Measurements from ENCODE around the gene TRRAP.

The TRRAP gene

DNA sequence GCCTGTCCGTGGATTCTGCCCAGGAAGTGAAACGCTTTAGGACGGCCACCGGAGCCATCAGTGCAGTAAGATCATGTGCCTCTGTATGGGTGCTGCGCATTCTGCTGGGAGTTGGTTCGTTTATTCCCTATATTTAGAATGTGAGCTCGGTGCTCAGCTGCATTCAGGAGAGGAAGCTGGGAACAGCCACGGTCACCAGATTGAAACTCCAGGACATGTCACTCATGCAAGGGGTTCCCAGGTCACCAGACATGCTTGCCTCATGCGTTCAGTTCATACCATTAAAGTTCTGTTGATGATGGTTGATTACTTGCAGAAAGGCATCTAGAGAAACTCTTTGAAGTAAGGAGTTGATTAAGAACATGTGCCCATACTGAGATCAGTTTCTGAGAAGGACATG, 78.1 kb downstream of the TRRAP start:
- Histone ChIP-seq H3K9ac (ENCODE audit: low read length) (no peak overlapping the region), H4K20me1 (ENCODE audit: insufficient read depth, low read length) (no peaks in the 10 kb centered on the region), H3K4me1 (ENCODE audit: low read length) (no peaks in the 10 kb centered on the region), H3K4me3 (ENCODE audit: low read length) (no peak overlapping the region), H3K36me3 (replicated peaks; ENCODE audit: insufficient read depth, low read length) (peaks cover 20% of the 10 kb centered on the region), H3K9me2 (replicated peaks; ENCODE audit: insufficient read depth, low read length) (no peaks in the 10 kb centered on the region), H3K9me3 (replicated peaks; ENCODE audit: insufficient read depth, low read length) (no peaks in the 10 kb centered on the region), H3F3A (ENCODE audit: insufficient read depth, low read length) (no peaks in the 10 kb centered on the region), H3K27me3 (replicated peaks; ENCODE audit: insufficient read depth, low read length) (no peaks in the 10 kb centered on the region), H3K4me2 (ENCODE audit: low read depth, low read length) (no peak overlapping the region), H3K27ac (ENCODE audit: low read length) (no peak overlapping the region), H2AFZ (ENCODE audit: low read length) (no peak overlapping the region), H3K79me2 (ENCODE audit: low read length) (no peaks in the 10 kb centered on the region)
- DNase-seq = no peak
- TF ChIP-seq EZH2phosphoT487 (IDR thresholded peaks at IDR 0.05; ENCODE audit: low read length) = no peak
- TF ChIP-seq, protein P1, sequence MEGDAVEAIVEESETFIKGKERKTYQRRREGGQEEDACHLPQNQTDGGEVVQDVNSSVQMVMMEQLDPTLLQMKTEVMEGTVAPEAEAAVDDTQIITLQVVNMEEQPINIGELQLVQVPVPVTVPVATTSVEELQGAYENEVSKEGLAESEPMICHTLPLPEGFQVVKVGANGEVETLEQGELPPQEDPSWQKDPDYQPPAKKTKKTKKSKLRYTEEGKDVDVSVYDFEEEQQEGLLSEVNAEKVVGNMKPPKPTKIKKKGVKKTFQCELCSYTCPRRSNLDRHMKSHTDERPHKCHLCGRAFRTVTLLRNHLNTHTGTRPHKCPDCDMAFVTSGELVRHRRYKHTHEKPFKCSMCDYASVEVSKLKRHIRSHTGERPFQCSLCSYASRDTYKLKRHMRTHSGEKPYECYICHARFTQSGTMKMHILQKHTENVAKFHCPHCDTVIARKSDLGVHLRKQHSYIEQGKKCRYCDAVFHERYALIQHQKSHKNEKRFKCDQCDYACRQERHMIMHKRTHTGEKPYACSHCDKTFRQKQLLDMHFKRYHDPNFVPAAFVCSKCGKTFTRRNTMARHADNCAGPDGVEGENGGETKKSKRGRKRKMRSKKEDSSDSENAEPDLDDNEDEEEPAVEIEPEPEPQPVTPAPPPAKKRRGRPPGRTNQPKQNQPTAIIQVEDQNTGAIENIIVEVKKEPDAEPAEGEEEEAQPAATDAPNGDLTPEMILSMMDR (IDR thresholded peaks at IDR 0.05; ENCODE audit: low read length) = no peak
- no peak for TF ChIP-seq EZH2 (optimal IDR thresholded peaks at IDR 0.05; ENCODE audit: low read depth, low read length)

DNA sequence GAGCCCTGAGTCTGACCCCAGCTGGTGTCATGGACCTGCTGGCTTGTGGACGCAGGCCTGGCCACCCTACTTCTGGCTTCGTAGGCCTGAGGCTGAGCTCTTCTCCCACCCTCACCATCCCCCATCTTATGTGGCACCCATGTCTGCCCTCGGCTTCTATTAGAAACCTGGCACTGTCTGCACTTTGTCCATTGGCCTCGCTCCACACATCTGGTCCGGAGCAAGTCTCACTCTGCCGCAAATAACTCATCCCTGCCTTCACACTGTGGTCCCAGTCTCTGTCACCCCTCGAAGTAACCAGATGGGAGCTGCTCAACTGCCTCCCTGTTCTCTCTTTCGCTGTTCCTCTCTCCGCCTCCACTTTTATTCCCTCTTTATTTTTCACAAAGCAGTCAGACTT, 78.6 kb downstream of the TRRAP start:
- Histone ChIP-seq H3K4me3 (ENCODE audit: low read length) (no peak overlapping the region), H3K79me2 (ENCODE audit: low read length) (no peaks in the 10 kb centered on the region), H3K9me3 (replicated peaks; ENCODE audit: insufficient read depth, low read length) (no peaks in the 10 kb centered on the region), H4K20me1 (ENCODE audit: insufficient read depth, low read length) (no peaks in the 10 kb centered on the region), H3K27me3 (replicated peaks; ENCODE audit: insufficient read depth, low read length) (no peaks in the 10 kb centered on the region), H3K9me2 (replicated peaks; ENCODE audit: insufficient read depth, low read length) (no peaks in the 10 kb centered on the region), H3F3A (ENCODE audit: insufficient read depth, low read length) (no peaks in the 10 kb centered on the region), H3K36me3 (replicated peaks; ENCODE audit: insufficient read depth, low read length) (peaks cover 17% of the 10 kb centered on the region), H3K4me2 (ENCODE audit: low read depth, low read length) (no peak overlapping the region), H3K27ac (ENCODE audit: low read length) (no peak overlapping the region), H3K4me1 (ENCODE audit: low read length) (no peaks in the 10 kb centered on the region), H2AFZ (ENCODE audit: low read length) (no peak overlapping the region), H3K9ac (ENCODE audit: low read length) (no peak overlapping the region)
- no peak for DNase-seq
- TF ChIP-seq EZH2 (optimal IDR thresholded peaks at IDR 0.05; ENCODE audit: low read depth, low read length) (no peak), EZH2phosphoT487 (IDR thresholded peaks at IDR 0.05; ENCODE audit: low read length) (no peak)
- TF ChIP-seq, protein P1 (IDR thresholded peaks at IDR 0.05; ENCODE audit: low read length) = no peak

DNA sequence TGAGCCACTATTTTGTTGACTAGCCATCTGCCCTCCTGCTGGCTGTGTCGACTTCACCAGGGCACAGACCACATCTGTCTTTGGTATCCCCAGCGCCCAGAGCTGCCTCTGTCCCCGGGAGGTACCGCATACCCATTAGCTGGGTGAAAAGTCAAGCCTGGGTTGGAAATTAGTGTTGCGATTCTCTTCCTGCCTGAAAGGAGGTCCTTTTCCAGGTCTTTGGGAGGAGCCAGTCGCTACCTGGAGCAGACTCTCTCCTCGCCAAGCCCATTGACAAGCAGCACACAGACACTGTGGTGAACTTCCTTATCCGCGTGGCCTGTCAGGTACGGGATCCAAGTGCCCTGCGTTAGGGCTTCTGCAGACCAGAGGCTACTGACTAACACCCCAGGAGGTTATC, 79.4 kb downstream of the TRRAP start:
- Histone ChIP-seq H2AFZ (ENCODE audit: low read length) (no peak overlapping the region), H3K27me3 (replicated peaks; ENCODE audit: insufficient read depth, low read length) (no peaks in the 10 kb centered on the region), H3K4me1 (ENCODE audit: low read length) (no peaks in the 10 kb centered on the region), H3K36me3 (replicated peaks; ENCODE audit: insufficient read depth, low read length) (peaks cover 25% of the 10 kb centered on the region), H4K20me1 (ENCODE audit: insufficient read depth, low read length) (no peaks in the 10 kb centered on the region), H3K9me2 (replicated peaks; ENCODE audit: insufficient read depth, low read length) (no peaks in the 10 kb centered on the region), H3K4me3 (ENCODE audit: low read length) (no peak overlapping the region), H3K9me3 (replicated peaks; ENCODE audit: insufficient read depth, low read length) (no peaks in the 10 kb centered on the region), H3K27ac (ENCODE audit: low read length) (no peak overlapping the region), H3K9ac (ENCODE audit: low read length) (no peak overlapping the region), H3K79me2 (ENCODE audit: low read length) (no peaks in the 10 kb centered on the region), H3K4me2 (ENCODE audit: low read depth, low read length) (no peak overlapping the region), H3F3A (ENCODE audit: insufficient read depth, low read length) (no peaks in the 10 kb centered on the region)
- no peak for TF ChIP-seq EZH2phosphoT487 (IDR thresholded peaks at IDR 0.05; ENCODE audit: low read length)
- TF ChIP-seq EZH2 (optimal IDR thresholded peaks at IDR 0.05; ENCODE audit: low read depth, low read length) = no peak
- TF ChIP-seq, protein P1 (IDR thresholded peaks at IDR 0.05; ENCODE audit: low read length) = no peak
- no peak for DNase-seq

Data from MM.1S (cell line).